Measurements from ENCODE around the gene PPP1R13B.

GRCh38 chr14:103834956-103835355, 12.4 kb downstream of the PPP1R13B start:
- no peak for TF ChIP-seq SUZ12 (IDR thresholded peaks at IDR 0.05; ENCODE audit: extremely low read depth, insufficient read depth, insufficient read length)
- no peak for TF ChIP-seq YY1 (IDR thresholded peaks at IDR 0.05; ENCODE audit: insufficient read depth, insufficient read length)
- no peak for TF ChIP-seq ZNF274 (IDR thresholded peaks at IDR 0.05; ENCODE audit: low read depth, low read length)
